Kidney epithelial cell (primary cell): ENCODE data around the gene IZUMO1. TPM values are rescaled to one million over a fixed set of nuclear protein-coding genes. Genes with fewer than 3 reads are reported as not detected.

Experiments
- DNase-seq: peaks from one replicate; pipeline ENCODE4 v3.0.0-alpha.2; 2010; ENCODE audit warnings: low read depth
- H3K27me3 ChIP-seq: 2 replicates; pipeline ENCODE4 v1.6.0; 2011; ENCODE audit warnings: low read length; ENCODE audit not compliant: control insufficient read depth, insufficient read depth
- H3K36me3 ChIP-seq: 2 replicates; pipeline ENCODE4 v1.5.1; 2011; ENCODE audit warnings: low read length; ENCODE audit not compliant: control insufficient read depth, insufficient read depth
- H3K4me3 ChIP-seq: 2 replicates; pipeline ENCODE4 v1.5.1; 2011; ENCODE audit warnings: low read depth, mild to moderate bottlenecking, control low read depth, low read length
- CTCF ChIP-seq: IDR thresholded peaks from 2 replicates; pipeline ENCODE4 v1.5.1; 2011; ENCODE audit warnings: mild to moderate bottlenecking, moderate library complexity, low read length, control low read depth, inconsistent platforms; ENCODE audit not compliant: insufficient read depth, poor library complexity, severe bottlenecking
- total RNA-seq: library from RNA; depleted of rRNA; stranded (reverse); fragments of >200 nt; gene quantifications from 2 replicates; pipeline ENCODE4 v1.2.3, GENCODE V29; 2015

Gene IZUMO1
- total RNA-seq, 1 donor from 2014 or later: 0.25 TPM

- no peak overlapping the region for H3K4me3 ChIP-seq
- DNase-seq: no peak
- H3K27me3 ChIP-seq: no peaks in the 10 kb centered on the region
- TF ChIP-seq CTCF: no peak
- no peaks in the 10 kb centered on the region for H3K36me3 ChIP-seq
These were observed 15.3 kb downstream of the IZUMO1 start for GRCh38 chr19:48731452-48731851.

- DNase-seq: no peak
- Histone ChIP-seq H3K27me3 (no peaks in the 10 kb centered on the region), H3K4me3 (no peak overlapping the region), H3K36me3 (no peaks in the 10 kb centered on the region)
- TF ChIP-seq CTCF: no peak
These were observed 17.6 kb downstream of the IZUMO1 start for GRCh38 chr19:48728911-48729664.

GRCh38 chr19:48726556-48726955 lies 20.2 kb downstream of the IZUMO1 start:
- no peak for DNase-seq
- TF ChIP-seq CTCF: no peak
- H3K27me3 ChIP-seq: no peaks in the 10 kb centered on the region
- no peaks in the 10 kb centered on the region for H3K36me3 ChIP-seq
- no peak overlapping the region for H3K4me3 ChIP-seq

GRCh38 chr19:48724796-48725753 lies 21.6 kb downstream of the IZUMO1 start:
- no peak for TF ChIP-seq CTCF
- no peaks in the 10 kb centered on the region for H3K27me3 ChIP-seq
- no peaks in the 10 kb centered on the region for H3K36me3 ChIP-seq
- H3K4me3 ChIP-seq: no peak overlapping the region
- no peak for DNase-seq

- TF ChIP-seq CTCF: no peak
- no peak for DNase-seq
- H3K4me3 ChIP-seq: no peak overlapping the region
- H3K36me3 ChIP-seq: no peaks in the 10 kb centered on the region
- H3K27me3 ChIP-seq: no peaks in the 10 kb centered on the region
These were observed 24.5 kb downstream of the IZUMO1 start for GRCh38 chr19:48722196-48722708.
